ENCODE data around the gene KRTAP20-2.

Gene KRTAP20-2

DNA sequence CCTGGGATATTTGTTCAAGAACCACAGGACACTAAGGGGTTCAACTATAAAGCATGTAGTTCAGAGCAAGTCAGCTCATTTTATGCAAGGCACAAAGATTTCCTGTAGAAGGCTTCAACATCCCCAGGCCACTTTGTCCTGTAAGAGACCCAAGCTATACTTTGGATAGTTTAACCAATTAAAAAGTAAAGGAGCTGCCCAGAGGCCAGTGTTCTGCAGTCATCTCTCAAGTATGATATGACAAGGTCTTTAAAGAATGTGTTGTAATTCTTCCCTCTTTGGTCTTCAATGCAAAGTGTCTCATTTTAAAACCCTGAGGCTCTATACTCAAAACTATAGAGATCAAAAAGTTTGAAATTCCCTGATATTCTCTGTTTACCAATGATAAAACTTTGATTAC, 41.7 kb downstream of the KRTAP20-2 start:
- no peak for FAIRE-seq

DNA sequence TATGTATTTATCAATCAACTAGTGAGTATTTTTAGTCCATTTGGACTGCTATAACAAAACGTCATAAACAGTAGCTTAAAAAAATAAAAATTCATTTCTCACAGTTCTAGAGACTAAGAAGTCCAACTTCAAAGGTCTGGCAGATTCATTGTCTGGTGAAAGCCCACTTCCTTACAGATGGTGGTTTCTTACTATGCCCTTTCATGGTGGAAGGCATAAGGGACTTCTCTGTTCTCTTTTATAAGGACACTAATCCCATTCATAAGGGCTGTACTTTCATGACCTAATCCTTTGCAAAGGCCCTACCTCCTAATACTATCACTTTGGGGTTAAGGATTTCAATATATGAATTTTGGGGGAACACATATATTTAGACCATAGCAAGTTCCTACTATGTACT, 45.6 kb downstream of the KRTAP20-2 start:
- no peak for FAIRE-seq

DNA sequence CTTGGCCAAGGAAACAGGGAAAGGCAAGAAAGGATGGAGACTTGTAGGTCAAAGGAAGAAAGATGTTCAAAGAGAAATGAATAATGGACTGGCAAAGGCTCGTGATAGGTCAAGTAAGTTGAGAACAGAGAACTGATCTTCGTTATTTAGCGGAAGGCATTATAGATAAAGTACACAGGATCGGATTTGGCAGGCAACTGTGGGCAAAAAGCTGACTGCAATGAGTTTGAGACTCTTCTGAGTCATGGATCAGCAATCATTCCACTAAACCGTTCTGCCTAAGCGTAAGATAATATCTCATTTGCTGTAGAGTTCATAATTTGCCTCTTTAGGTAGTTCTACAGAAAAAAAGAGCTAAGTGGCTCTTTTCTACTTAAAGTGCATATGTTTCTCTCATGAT, 49.5 kb downstream of the KRTAP20-2 start:
- FAIRE-seq, result no peak

Data from islet of Langerhans (tissue), 1 donor.